Measurements from ENCODE around the gene TIPIN.
"Not testable (repeated sequence)": the region's sequence is repeated elsewhere in the genome, so short reads cannot be mapped to it uniquely, and the experiment has no call there.

TIPIN gene

DNA sequence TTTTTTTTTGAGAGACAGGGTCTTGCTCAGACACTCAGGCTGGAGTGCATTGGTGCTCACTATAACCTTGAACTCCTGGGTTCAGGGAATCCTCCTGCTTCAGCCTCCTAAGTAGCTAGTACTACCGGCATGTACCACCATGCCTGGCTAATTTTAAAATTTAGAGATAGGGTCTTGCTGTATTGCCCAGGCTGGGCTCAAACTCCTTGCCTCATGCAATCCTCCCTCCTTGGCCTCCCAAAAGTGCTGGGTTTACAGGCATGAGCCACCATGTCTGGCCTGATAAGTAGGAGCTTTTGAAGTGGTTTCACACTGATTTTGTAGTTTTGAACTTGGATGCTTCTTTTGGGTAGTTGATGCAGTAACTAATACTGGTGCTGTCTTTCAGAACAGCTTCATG lies 38.0 kb upstream of the TIPIN start:
- Histone ChIP-seq H3K4me1 (ENCODE audit: control insufficient read depth, insufficient read depth, low read length) (peaks cover 22% of the 10 kb centered on the region), H3K4me3 (ENCODE audit: low read length) (no peak overlapping the region), H3K36me3 (ENCODE audit: insufficient read depth, low read length) (peaks cover 2% of the 10 kb centered on the region)

DNA sequence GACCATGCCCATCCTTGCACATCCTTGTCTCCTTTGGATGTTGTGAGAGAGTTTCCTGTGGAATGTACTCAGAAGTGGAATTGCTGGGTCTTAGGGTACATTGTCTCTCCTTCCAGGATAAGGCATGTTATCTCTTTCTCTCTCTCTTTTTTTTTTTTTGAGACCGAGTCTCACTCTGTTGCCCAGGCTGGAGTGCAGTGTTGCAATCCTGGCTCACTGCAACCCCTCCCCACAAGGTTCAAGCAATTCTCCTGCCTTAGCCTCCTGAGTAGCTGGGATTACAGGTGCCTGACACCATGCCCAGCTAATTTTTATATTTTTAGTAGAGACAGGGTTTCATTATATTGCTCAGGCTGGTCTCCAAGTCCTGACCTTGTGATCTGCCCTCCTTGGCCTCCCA lies 36.6 kb upstream of the TIPIN start:
- H3K27me3 ChIP-seq (ENCODE audit: control insufficient read depth, insufficient read depth, low read length); H3K4me3 ChIP-seq (ENCODE audit: low read length); H3K9me3 ChIP-seq (replicated peaks; ENCODE audit: low read length); H3K4me2 ChIP-seq (ENCODE audit: low read length); H3K9ac ChIP-seq (ENCODE audit: low read depth, low read length); H3K36me3 ChIP-seq (ENCODE audit: insufficient read depth, low read length): not testable (repeated sequence)
- peaks cover 31% of the 10 kb centered on the region for H3K4me1 ChIP-seq (ENCODE audit: control insufficient read depth, insufficient read depth, low read length)

More for the DNA sequence above, 38.0 kb upstream of the TIPIN start:
- H3K27me3 ChIP-seq (ENCODE audit: control insufficient read depth, insufficient read depth, low read length): no peaks in the 10 kb centered on the region
- H3K4me2 ChIP-seq (ENCODE audit: low read length): no peak overlapping the region
- no peak overlapping the region for H3K9ac ChIP-seq (ENCODE audit: low read depth, low read length)
- H3K9me3 ChIP-seq (replicated peaks; ENCODE audit: low read length): no peaks in the 10 kb centered on the region

DNA sequence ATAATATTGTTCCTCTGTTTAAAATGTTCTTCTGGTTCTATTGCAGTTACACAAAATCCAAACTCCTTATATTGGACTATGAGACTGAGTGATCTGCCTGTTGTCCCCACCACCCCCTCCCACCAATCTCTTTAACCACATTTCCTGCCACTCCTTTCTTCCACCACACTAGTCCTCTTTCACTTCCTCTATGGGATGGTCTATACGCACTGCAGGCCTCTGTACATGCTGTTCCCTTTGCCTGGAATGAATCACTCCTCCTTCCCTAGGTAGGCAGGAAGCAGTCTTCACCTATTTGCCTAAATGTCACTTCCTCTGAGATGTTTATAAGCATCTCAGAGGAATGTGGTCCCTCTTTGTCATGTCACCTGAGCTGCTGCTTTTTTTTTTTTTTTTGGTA lies 34.2 kb upstream of the TIPIN start:
- Histone ChIP-seq H3K4me1 (ENCODE audit: control insufficient read depth, insufficient read depth, low read length) (peaks cover 37% of the 10 kb centered on the region), H3K9me3 (replicated peaks; ENCODE audit: low read length) (no peaks in the 10 kb centered on the region), H3K27me3 (ENCODE audit: control insufficient read depth, insufficient read depth, low read length) (no peaks in the 10 kb centered on the region), H3K9ac (ENCODE audit: low read depth, low read length) (no peak overlapping the region), H3K36me3 (ENCODE audit: insufficient read depth, low read length) (no peaks in the 10 kb centered on the region), H3K4me3 (ENCODE audit: low read length) (peak overlapping the region; percentile 19), H3K4me2 (ENCODE audit: low read length) (peak overlapping the region; percentile 49)

DNA sequence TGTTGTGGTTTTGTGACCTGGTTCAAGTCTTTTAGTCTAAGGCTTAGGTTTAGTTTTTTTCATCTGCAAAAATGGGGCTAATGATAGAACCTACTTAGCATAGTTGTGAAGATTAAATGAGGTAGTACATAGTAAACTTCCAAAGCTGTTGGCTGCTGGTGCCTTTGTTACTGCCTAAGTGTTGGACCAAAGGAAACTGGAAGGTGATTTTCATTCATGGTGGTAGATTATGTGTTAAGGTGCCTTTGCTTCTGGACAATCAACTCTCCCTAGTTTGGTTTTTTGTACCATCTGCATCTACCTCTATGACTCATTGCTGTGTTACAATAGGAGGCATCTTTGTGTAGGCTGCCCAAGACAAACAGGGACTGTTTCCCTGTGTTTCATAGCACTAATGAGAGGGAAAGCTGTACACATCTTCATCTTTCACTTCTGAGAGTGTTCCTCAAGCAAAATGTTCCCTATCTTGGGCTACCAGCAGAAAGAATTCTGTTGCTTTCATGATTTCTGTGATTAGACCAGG lies 33.4 kb upstream of the TIPIN start:
- no peaks in the 10 kb centered on the region for H3K9me3 ChIP-seq (replicated peaks; ENCODE audit: low read length)
- no peaks in the 10 kb centered on the region for H3K27me3 ChIP-seq (ENCODE audit: control insufficient read depth, insufficient read depth, low read length)
- peaks cover 37% of the 10 kb centered on the region for H3K4me1 ChIP-seq (ENCODE audit: control insufficient read depth, insufficient read depth, low read length)
- H3K36me3 ChIP-seq (ENCODE audit: insufficient read depth, low read length): no peaks in the 10 kb centered on the region
- peak overlapping the region; percentile 49 for H3K4me2 ChIP-seq (ENCODE audit: low read length)
- peak overlapping the region; percentile 4 for H3K4me3 ChIP-seq (ENCODE audit: low read length)
- H3K9ac ChIP-seq (ENCODE audit: low read depth, low read length): no peak overlapping the region

DNA sequence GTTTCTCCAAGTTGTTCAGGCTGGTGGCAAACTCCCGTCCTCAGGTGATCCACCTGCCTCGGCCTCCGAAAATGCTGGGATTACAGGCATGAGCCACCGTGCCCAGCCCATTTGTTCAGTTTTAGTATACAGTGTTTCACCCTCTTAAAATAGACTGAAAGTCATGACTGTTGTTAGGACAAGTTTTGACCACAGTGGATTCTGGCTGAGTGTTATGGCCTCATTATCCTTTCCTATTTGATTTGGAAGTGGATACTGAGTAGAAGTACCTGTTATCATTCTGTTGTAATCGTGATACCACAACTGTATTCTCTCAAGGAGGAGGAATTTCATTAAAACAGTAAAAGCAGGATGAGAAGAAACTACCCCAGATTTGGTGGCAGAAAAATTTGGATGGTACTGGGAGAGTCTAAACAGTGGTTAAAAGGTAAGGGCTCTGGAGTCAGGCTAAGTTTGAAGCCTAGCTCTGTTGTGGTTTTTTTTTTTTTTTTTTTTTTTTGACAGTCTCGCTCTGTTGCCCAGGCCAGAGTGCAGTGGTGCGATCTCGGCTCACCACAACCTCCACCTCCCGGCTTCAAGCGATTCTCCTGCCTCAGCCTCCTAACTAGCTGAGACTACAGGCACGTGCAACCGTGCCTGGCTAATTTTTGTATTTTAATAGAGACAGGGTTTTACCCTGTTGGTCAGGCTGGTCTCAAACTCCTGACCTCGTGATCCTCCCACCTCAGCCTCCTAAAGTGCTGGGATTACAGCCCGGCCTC lies 32.8 kb upstream of the TIPIN start:
- Histone ChIP-seq H3K4me3 (ENCODE audit: low read length) (no peak overlapping the region), H3K4me2 (ENCODE audit: low read length) (peak overlapping the region; percentile 96), H3K9ac (ENCODE audit: low read depth, low read length) (no peak overlapping the region), H3K27me3 (ENCODE audit: control insufficient read depth, insufficient read depth, low read length) (no peaks in the 10 kb centered on the region), H3K36me3 (ENCODE audit: insufficient read depth, low read length) (no peaks in the 10 kb centered on the region), H3K4me1 (ENCODE audit: control insufficient read depth, insufficient read depth, low read length) (peaks cover 37% of the 10 kb centered on the region), H3K9me3 (replicated peaks; ENCODE audit: low read length) (no peaks in the 10 kb centered on the region)

DNA sequence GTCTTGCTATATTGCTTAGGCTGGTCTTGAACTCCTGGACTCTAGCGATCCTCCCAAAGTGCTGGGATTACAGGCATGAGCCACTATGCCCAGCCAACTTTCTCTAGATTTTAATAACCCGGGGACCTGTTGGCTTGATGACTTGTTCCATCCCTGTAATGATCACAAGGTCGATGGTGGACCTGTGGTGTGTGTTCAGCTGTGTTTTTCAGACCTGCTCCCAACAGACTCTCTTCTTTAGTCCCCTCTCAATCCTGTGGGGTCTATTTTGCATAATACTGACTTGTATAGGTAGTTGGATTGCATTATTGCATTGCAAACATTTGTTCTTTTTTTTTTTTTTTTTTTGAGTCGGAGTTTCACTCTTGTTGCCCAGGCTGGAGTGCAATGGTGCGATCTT lies 32.1 kb upstream of the TIPIN start:
- H3K9me3 ChIP-seq (replicated peaks; ENCODE audit: low read length): no peaks in the 10 kb centered on the region
- H3K36me3 ChIP-seq (ENCODE audit: insufficient read depth, low read length): no peaks in the 10 kb centered on the region
- peak overlapping the region; percentile 96 for H3K4me2 ChIP-seq (ENCODE audit: low read length)
- peak overlapping the region; percentile 94 for H3K4me3 ChIP-seq (ENCODE audit: low read length)
- H3K4me1 ChIP-seq (ENCODE audit: control insufficient read depth, insufficient read depth, low read length): peaks cover 37% of the 10 kb centered on the region
- H3K27me3 ChIP-seq (ENCODE audit: control insufficient read depth, insufficient read depth, low read length): no peaks in the 10 kb centered on the region
- peak overlapping the region; percentile 89 for H3K9ac ChIP-seq (ENCODE audit: low read depth, low read length)

DNA sequence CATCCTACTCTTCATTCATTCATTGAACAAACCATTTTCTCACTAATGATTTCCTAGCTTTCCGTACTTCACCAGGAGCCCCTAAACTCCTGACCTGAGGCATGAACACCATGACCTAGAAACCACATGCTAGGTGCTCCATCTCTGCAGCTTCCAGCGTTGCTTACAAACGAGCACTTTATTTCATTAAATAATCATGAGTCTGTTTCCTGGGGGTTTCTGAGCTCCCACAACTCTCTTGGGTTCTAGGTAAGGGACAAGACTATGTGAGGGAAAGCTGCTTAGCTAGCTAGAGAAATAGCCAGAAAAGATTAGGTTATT lies 31.5 kb upstream of the TIPIN start:
- peak overlapping the region; percentile 94 for H3K4me3 ChIP-seq (ENCODE audit: low read length)
- peak overlapping the region; percentile 89 for H3K9ac ChIP-seq (ENCODE audit: low read depth, low read length)
- peak overlapping the region; percentile 96 for H3K4me2 ChIP-seq (ENCODE audit: low read length)
- peaks cover 37% of the 10 kb centered on the region for H3K4me1 ChIP-seq (ENCODE audit: control insufficient read depth, insufficient read depth, low read length)
- no peaks in the 10 kb centered on the region for H3K36me3 ChIP-seq (ENCODE audit: insufficient read depth, low read length)
- H3K9me3 ChIP-seq (replicated peaks; ENCODE audit: low read length): no peaks in the 10 kb centered on the region
- no peaks in the 10 kb centered on the region for H3K27me3 ChIP-seq (ENCODE audit: control insufficient read depth, insufficient read depth, low read length)

DNA sequence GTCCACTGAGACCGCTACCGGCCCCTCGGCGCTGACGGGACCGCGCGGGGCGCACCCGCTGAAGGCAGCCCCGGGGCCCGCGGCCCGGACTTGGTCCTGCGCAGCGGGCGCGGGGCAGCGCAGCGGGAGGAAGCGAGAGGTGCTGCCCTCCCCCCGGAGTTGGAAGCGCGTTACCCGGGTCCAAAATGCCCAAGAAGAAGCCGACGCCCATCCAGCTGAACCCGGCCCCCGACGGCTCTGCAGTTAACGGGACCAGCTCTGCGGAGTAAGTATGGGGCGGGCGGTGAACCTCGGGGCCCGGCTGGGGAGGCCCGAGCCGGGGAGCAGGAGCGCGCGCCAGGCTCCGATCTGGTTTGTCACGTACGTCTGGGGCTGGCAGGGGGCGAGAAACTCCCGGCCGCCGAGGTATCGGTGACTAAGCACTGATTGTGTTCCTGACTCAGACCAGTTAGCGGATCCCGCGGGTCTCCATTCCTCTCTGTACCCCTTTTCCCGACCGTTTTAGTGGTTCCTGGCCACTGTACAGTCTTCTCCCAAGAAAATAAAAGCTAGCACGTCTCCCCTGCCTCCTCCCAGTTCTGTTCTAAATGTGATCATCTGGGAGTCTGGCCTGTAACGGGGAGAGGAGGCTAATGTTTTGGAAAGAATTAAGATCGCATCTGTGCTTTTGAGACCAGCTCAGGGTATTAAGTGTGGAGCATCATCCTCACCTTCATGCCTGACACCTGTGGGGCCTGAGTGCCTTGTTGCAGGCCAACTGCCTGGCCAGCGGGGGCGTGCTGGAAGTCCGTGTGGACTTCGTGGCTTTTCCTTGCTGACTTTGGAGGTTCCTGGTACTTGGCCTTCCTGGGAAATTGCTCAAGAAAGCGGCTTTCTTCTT lies 30.9 kb upstream of the TIPIN start:
- H3K4me3 ChIP-seq (ENCODE audit: low read length): peak overlapping the region; percentile 94
- H3K4me2 ChIP-seq (ENCODE audit: low read length): peak overlapping the region; percentile 96
- no peaks in the 10 kb centered on the region for H3K9me3 ChIP-seq (replicated peaks; ENCODE audit: low read length)
- H3K27me3 ChIP-seq (ENCODE audit: control insufficient read depth, insufficient read depth, low read length): no peaks in the 10 kb centered on the region
- peaks cover 37% of the 10 kb centered on the region for H3K4me1 ChIP-seq (ENCODE audit: control insufficient read depth, insufficient read depth, low read length)
- peak overlapping the region; percentile 89 for H3K9ac ChIP-seq (ENCODE audit: low read depth, low read length)
- no peaks in the 10 kb centered on the region for H3K36me3 ChIP-seq (ENCODE audit: insufficient read depth, low read length)

DNA sequence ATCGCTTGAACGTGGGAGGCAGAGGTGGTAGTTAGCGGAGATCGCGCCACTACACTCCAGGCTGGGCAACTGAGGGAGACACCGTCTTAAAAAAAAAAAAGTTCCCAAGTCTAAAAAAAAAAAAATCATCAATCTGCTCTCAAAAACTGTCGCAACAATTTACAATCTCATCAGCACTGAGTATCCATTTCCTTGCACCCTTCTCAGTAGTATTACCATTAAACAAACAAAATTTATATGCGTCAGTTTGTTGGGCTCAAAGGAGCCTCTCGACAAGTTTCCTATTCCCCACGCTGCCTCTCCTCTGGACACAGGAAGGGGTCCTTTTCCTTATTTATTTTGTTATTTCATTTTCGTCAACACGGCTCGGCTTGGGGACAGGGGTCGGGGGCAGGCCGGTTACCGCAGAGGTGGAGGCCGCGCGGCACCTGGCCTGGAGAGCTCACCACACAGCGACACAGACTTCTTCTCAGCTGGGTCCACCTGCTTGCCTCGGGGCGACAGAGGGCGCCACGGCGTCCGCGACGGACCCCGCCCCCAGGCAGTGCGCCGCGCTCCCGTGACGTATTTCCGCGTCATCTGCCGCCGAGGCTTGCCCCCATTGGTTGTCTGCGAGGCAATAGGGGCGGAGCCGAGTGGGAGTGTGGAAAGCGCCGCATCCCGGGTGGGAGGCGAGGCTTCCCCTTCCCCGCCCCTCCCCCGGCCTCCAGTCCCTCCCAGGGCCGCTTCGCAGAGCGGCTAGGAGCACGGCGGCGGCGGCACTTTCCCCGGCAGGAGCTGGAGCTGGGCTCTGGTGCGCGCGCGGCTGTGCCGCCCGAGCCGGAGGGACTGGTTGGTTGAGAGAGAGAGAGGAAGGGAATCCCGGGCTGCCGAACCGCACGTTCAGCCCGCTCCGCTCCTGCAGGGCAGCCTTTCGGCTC lies 30.0 kb upstream of the TIPIN start, which contains the start of gene MAP2K1:
Gene MAP2K1, plus strand, starts transcription at position 709 of the 920 bp plus-strand sequence. CDS start 436 bp downstream, outside the sequence.
- Histone ChIP-seq H3K36me3 (ENCODE audit: insufficient read depth, low read length) (no peaks in the 10 kb centered on the region), H3K4me1 (ENCODE audit: control insufficient read depth, insufficient read depth, low read length) (peaks cover 32% of the 10 kb centered on the region), H3K9ac (ENCODE audit: low read depth, low read length) (peak within 1 kb of the TSS; percentile 89)

DNA sequence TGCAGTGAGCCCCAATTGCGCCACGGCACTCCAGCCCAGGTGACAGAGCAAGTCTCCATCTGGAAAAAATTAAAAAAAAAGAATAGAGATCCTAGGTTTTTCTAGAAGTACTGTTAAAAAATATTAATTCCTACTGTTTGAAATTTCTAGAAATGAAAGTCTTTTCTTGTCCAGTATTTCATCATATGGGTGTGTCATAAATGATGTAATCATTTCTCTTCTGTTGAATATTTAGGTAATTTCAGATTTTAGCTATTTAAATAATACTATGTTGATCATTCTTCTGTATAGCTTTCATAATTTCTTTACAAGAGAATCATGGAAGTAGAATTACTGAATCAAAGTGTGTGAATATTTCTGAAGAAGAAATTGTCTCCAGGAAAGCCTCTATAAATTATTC lies 24.9 kb upstream of the TIPIN start:
- not testable (repeated sequence) for H3K4me2 ChIP-seq (ENCODE audit: low read length); H3K36me3 ChIP-seq (ENCODE audit: insufficient read depth, low read length); H3K9me3 ChIP-seq (replicated peaks; ENCODE audit: low read length); H3K4me1 ChIP-seq (ENCODE audit: control insufficient read depth, insufficient read depth, low read length); H3K27me3 ChIP-seq (ENCODE audit: control insufficient read depth, insufficient read depth, low read length); H3K4me3 ChIP-seq (ENCODE audit: low read length); H3K9ac ChIP-seq (ENCODE audit: low read depth, low read length)

More for the DNA sequence above, 30.0 kb upstream of the TIPIN start, which contains the start of gene MAP2K1:
- Histone ChIP-seq H3K4me3 (ENCODE audit: low read length) (peak within 1 kb of the TSS; percentile 94), H3K27me3 (ENCODE audit: control insufficient read depth, insufficient read depth, low read length) (no peaks in the 10 kb centered on the region), H3K9me3 (replicated peaks; ENCODE audit: low read length) (no peaks in the 10 kb centered on the region), H3K4me2 (ENCODE audit: low read length) (peak within 1 kb of the TSS; percentile 96)
